ENCODE data around the gene CES4A.

- TF ChIP-seq, protein P1, sequence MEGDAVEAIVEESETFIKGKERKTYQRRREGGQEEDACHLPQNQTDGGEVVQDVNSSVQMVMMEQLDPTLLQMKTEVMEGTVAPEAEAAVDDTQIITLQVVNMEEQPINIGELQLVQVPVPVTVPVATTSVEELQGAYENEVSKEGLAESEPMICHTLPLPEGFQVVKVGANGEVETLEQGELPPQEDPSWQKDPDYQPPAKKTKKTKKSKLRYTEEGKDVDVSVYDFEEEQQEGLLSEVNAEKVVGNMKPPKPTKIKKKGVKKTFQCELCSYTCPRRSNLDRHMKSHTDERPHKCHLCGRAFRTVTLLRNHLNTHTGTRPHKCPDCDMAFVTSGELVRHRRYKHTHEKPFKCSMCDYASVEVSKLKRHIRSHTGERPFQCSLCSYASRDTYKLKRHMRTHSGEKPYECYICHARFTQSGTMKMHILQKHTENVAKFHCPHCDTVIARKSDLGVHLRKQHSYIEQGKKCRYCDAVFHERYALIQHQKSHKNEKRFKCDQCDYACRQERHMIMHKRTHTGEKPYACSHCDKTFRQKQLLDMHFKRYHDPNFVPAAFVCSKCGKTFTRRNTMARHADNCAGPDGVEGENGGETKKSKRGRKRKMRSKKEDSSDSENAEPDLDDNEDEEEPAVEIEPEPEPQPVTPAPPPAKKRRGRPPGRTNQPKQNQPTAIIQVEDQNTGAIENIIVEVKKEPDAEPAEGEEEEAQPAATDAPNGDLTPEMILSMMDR (conservative IDR thresholded peaks at IDR 0.05; ENCODE audit: low read depth, low read length), result no peak
- no peak for TF ChIP-seq EZH2 (IDR thresholded peaks at IDR 0.05; ENCODE audit: borderline replicate concordance, low read depth, low read length, poor library complexity, severe bottlenecking)
Measured at GRCh38 chr16:67052399-67052798, 64.0 kb downstream of the CES4A start.
